HG02943 (cell line): ENCODE data around the gene BCKDHA.
"Not testable (repeated sequence)": the region's sequence is repeated elsewhere in the genome, so short reads cannot be mapped to it uniquely, and the experiment has no call there.

Source experiments
- ATAC-seq: cut with Tn5 transposase; IDR thresholded peaks from one replicate; pipeline ENCODE4 v1.9.1; 2021; ENCODE audit warnings: mild to moderate bottlenecking, low read depth, moderate library complexity; ENCODE audit not compliant: unreplicated experiment

The BCKDHA gene

DNA sequence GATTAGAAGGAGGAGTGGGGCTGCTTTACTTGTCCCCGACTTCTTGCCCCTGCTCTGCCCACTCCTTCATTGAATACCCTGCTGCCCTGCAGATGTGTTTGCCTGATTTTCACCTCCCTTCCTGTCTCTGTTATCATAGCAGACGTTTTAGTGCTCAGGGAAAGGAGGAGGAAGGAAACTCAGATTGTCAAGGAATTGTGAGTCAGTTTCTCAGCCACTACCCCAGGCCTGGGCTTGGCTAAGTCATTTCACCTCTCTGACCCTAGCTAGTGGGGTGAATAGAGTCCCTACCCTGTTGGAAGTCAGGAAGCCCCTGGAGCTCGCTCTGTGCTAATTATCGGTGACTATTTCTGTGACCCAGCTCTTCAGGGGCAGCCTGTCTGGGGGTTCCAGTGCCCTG, 3.9 kb downstream of the BCKDHA start:
- ATAC-seq, result no peak

DNA sequence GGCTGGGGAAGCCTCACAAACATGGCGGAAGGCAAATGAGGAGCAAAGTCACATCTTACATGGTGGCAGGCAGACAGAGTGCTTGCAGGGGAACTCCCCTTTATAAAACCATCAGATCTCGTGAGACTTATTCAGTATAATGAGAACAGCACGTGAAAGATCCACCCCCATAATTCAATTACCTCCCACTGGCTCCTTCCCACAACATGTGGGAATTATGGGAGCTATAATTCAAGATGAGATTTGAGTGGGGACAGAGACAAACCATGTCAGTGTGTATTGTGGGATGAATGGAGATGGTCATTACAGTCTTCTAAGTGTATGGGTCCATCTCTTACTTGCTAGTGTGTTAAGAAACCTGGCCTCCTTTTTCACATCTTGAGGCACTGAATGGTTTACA, 4.4 kb downstream of the BCKDHA start:
- ATAC-seq, result no peak

DNA sequence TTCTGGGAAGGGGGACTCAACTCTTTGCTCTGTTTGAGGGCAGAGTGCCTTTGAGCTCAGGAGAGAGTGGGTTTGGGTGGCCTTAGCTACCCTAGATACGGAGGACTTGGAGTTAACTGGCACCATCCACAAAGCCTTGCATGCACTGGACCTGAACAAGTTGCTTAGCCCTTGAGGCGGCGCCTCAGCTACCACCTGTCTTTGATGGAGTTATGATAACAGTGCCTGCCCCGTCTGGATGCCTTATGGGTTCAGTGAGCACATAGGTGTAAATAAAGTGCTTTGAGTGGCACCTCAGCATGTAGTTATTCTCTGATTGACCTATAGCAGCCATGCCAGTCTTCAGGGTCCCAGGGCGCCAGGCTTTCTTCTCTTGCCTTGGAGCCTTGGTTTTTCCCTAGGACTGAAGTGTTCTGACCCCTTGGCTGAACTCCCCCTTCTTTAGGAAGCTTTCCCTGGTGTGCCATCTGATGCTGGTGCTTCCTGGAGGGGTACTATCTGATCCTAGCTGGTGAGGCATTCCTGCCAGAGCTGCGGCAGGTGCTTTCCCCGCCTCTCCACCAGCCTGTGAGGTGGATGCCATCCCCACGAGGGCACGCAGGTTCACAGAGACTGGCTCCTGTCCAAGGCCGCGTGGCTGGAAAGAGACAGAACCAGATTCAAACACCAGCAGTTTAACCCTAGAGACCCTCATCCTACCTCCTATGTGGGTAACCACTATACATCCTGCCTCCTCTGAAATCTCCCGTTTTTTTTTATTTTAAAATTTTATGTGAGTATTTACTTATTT, 5.8 kb downstream of the BCKDHA start:
- ATAC-seq, result no peak

DNA sequence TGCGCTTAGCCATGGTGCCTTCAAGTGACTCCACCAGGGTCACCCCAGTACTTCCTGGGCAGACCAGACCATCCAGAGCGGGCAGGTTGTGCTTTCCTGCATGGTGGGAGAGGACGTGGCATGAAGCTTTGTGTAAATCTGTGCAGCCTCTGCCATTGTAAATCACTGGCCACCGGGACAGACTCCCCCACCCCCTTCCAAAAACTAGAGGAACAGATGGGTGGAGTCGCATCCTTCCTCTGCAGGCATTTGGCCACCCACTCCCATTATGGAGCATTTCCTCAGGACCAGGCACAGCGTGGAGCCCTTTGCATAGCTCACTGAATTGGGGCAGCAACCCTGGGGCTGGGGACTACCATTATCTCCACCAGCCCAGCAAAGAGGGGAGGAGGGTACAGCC, 8.2 kb downstream of the BCKDHA start:
- ATAC-seq, result no peak

DNA sequence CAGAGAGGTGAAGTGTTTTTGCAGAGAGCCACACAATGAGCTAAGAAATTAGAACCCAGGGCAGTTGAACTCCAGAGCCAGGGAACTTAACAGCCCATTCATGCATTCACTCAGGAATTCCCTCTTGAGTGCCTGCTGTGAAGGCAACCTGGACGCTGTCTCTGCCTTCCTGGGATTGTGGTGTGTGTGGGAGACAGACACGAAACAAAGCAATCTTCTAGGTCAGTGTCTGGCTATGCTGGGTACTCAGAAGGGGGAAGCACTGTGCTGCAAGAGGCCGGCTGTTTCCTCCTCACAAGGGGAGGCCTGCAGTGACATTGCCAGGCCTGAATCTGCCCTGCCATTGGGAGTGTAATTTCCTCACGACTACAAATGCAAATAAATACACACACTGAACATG, 9.7 kb downstream of the BCKDHA start:
- ATAC-seq, result no peak

DNA sequence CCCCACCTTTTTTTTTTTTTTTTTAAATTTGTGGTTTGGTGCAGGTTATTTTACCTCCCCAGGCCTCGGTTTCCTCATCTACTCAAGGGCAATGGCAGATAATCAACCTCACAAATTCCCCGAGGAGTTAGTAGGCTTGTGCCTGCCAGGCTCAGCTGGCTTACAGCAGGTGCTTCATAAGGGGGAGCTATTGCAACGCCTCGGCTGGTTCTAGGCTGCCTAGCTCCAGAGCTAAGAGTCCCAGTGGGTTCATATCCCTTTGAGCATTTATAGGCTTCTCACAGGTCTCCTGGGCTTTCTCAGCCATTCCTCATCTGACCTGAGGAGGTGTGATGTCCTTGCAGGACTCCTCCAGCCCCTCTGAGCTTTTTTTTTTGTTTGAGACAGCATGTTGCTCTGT, 10.6 kb downstream of the BCKDHA start:
- ATAC-seq, result no peak

DNA sequence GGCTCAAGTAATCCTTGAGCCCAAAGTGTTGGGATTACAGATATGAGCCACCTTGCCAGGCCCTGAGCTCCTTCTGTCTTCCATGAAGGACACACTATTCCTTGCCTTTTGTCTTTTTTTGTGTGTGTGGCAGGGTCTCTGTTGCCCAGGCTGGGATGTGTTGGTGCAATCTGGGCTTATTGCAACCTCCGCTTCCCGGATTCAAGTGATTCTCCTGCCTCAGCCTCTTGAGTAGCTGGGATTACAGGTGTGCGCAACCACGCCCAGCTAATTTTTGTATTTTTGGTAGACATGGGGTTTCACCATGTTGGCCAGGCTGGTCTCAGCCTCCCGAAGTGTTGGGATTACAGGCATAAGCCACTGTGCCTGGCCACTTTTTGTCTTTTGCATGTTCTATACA, 11.2 kb downstream of the BCKDHA start:
- not testable (repeated sequence) for ATAC-seq

DNA sequence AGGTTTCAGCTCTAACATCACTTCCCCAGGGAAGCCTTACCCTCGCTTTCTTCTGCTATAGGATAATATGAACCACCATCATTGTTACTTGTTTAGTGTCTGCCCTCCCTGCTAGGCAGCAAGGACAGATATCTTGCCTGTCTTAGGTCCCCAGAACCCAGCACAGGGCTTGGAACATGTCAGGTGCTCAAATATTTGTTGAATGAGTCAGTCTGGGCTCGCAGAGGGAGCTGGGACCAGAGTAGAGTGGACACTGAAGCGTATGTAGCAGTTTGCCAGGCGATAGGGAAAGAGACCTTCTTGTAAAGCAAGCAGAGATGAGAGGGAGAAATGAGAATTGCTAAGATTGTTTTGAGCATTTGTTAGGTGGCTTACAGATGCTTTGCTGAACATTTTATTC, 11.7 kb downstream of the BCKDHA start:
- no peak for ATAC-seq

DNA sequence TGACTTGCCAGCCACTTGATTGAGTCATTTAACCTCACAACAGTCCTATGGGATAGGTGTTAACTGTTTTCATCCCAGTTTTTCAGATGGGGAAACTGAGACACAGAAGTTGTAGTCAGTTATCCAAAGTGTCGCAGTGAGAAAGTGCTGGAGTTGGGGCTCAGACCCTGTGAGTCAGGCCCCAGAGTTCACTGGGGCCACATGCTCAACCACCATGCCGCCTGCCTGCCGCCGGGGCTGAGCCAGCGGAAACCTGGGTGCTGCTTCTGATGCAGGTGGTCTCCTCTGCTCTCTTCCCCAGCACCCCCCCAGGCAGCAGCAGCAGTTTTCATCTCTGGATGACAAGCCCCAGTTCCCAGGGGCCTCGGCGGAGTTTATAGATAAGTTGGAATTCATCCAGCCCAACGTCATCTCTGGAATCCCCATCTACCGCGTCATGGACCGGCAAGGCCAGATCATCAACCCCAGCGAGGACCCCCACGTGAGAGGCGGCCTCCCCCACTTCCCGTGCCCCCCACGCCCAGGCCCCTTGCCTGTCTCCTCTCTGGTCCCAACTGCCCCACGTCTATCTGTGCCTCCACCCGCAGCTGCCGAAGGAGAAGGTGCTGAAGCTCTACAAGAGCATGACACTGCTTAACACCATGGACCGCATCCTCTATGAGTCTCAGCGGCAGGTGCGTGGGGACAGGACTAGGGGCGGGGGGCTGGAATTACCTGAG, 12.9 kb downstream of the BCKDHA start:
- ATAC-seq, result no peak

DNA sequence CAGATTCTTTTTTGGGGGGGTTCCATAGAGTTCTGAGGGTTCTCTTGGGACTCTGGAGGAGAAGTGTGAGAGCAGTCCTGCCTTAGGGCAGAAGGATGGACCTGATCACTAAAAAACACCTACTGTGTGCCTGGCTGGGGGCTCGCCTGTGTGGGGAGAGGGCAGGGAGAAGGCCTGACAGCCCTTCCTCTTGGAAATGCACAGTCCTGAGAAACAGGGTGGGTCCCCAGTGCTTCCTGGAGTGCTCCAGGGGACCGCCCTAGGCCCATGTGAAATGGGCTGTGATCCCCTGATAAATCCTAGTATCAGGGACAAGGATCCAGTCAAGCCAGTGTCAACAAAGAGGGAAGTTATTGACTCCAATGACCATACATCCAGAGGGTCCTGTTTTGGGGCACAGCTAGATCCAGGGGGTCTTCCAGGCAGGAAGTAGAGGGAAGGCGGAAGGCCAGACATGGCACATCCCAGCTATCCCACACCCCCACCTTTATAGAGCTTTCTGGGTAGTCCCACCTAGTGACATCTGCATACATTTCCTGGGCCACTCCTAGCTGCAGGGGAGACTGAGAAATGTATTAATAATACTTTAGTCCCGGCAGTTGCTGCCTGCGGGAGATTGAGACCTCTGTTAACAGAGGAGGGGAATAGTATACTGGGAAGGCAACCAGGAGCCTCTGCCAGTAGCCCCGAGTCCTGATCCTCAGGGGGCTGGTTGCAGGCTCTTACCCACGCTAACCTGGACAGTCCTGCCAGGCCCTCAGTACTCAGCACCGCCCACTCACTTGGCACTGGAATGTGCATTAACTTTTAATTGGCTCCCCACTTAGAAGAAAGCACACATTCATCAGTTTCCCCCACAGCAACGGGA, 13.7 kb downstream of the BCKDHA start:
- no peak for ATAC-seq

DNA sequence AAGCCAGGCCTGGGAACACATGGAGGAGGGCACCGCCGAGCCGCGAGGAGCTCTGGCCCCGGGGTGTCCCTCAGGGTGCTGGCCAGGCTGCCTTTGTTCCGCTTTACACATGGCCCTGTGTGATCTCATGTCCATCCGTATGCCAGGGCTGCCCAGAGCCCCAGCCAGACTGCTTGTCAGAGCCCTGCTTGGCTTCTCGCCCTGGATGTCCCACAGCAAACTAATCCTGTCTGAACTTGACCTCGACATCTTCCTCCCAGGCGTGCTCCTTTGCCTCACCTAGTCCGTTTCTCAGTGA, 14.3 kb downstream of the BCKDHA start:
- ATAC-seq, result no peak

DNA sequence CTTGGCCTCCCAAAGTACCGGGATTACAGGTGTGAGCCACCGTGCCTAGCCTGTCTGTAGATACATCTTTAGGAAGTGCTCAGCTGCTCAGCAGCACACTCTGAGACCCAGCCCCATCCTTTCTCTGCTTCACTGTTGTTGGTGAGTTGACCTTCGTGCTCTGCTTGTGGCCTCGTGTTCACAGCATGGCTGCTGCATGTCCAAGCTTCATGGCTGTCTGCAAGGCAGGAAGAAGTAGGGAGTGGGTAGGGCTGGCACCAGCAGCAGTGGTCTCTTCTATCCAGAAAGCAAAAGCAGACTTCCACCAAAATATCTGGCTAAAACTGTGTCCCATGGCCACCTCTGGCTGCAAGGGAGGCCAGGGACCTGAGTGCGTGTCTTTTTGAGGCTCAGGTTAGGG, 15.3 kb downstream of the BCKDHA start:
- ATAC-seq, result no peak

DNA sequence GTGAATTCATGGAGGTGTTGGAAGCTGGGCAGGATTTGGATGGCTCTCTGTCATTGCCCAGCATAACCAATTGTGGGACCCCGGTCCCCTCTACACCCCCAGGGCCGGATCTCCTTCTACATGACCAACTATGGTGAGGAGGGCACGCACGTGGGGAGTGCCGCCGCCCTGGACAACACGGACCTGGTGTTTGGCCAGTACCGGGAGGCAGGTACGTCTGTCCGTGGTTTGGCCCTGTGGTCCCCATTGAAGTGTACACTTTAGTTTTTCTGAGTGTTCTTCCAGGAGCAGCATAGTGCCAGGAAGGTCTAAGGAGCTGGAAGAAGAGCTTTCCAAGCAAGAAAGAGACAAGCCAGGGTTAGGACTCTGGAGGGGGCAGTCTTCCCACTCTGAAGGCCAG, 16.3 kb downstream of the BCKDHA start:
- no peak for ATAC-seq

DNA sequence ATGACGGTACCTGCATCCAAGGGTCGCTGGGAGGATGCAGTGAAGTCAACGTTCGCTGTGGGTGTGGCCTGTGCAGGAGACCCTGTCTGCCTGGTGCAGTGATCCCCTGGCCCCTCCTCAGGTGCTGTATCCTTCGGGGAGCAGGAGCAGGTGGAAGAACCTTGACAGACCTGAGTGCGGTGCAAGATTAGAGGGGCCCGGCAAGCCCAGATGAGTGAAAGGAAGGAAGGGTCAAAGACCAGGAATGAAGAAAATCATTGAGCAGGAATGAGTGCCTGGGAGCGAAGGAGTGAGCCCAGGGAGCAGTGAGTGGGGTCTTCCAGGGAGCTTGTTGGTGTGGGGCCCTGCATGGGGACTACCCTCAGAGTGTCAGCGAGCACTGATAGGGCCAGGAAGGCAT, 16.8 kb downstream of the BCKDHA start:
- no peak for ATAC-seq

DNA sequence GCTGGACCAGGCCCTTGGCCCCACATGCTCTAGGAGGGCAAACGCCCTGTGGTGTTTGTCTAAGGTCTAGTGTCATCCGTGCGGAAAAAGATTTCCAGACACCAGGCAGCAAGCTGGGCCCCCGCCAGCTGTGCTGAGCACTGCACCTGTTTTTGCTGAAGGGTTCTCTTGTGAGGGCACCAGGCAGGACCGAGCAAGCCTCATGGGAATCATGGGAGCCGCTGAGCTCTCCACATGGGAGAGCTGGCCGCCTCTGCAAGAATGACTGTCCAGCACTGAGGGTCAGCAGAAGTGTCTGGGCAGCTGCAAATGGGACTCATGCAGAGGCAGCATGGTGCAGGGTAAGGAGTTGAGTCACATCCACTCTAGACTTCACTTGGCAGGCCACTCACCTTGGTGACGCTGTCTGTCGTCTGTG, 17.5 kb downstream of the BCKDHA start:
- no peak for ATAC-seq

DNA sequence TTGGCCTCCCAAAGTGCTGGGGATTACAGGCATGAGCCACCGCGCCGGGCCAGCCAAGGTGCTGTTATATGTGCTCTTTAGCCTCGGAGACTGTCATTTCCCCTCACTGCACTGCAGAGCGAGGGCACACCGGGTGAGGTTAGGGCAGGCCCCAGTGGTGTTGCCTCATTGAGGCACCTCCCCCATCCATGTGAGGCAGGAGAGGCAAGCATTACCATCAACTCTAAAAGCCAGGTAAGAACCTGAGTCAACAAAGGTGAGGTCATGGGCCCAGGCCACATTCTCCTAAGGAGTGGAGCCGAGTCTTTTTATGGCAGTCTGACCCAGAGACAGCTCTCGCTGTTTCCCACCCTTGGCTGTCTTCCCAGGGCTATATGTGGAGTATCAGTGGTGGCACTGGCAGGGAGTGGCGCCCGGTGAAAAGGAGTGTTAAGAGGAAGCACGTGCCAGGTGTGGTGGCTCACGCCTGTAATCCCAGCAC, 18.6 kb downstream of the BCKDHA start:
- no peak for ATAC-seq

DNA sequence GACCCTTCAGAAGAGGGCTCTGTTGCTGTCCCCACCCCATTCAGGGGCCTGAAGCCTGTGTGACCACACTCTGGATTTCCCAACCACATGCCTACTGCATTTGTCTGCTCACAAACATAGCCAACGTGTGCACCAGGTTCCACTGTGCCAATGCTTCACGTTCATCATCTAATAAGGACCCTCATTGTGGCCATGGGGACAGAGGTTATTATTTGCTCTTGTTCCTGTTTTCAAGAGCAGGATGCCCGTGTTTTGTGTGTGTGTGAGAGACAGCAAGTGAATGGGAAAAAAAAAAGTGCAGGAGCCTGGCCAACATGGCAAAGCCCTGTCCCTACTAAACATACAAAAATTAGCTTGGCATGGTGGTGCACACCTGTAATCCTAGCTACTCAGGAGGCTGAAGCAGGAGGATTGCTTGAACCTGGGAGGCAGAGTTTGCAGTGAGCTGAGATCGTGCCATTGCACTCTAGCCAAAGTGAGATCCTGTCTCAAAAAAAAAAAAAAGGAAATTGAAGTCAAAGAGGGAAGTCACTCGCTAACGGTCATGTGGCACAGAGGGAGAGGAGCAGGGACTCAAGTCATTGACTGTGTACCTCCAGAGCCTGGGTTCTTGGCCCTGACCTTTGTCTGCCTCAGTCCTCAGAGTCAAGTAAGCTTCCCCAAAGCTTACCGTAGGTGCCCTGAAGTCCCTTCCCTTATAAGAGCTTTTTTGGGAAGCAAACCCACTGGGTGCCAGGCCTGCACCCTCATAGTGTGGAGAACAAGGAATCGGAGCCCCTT, 22.7 kb downstream of the BCKDHA start:
- no peak for ATAC-seq

DNA sequence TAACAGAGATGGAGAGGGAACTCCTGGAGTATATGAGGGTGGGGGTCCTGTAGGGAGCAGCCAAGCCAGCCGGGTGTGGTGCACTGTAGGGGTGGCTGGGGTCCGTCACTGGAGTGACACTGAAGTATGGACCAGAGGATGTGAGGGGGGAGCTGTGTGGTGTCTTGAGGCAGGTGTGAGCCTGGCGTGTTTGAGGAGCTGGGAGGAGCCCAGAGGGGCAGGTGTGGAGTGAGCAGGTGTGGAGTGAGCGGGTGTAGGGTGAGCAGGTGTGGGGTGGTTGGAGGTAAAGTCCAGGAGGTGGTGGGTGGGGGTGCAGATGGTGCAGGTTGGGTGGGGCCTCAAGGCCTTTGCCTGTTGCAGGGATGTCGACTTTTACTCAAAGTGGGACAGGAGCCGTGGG, 23.7 kb downstream of the BCKDHA start:
- ATAC-seq, result no peak

DNA sequence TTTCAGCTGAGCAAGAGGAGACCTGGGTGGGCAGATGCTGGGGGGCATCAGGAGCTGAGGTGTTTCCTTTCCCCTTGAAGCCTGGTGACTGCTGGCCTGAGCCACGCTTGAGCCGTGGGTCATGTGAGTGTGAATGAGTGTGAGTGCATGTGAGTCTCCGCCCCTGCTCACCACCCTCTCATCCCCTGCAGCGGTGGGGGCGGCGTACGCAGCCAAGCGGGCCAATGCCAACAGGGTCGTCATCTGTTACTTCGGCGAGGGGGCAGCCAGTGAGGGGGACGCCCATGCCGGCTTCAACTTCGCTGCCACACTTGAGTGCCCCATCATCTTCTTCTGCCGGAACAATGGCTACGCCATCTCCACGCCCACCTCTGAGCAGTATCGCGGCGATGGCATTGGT, 24.4 kb downstream of the BCKDHA start:
- ATAC-seq, result no peak

DNA sequence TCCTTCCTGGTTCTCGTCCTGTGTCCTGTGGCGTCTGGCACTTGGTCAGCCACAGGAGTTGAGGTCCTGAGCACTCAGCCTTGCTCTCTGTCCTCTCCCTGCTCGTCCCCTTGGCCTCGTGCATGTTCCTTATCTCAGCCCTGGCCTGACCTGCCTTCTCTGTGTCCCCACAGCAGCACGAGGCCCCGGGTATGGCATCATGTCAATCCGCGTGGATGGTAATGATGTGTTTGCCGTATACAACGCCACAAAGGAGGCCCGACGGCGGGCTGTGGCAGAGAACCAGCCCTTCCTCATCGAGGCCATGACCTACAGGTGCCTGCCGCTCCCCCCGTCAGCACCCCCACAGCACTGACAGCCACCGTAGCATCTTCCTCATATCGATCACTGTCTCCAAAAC, 24.8 kb downstream of the BCKDHA start:
- no peak for ATAC-seq

DNA sequence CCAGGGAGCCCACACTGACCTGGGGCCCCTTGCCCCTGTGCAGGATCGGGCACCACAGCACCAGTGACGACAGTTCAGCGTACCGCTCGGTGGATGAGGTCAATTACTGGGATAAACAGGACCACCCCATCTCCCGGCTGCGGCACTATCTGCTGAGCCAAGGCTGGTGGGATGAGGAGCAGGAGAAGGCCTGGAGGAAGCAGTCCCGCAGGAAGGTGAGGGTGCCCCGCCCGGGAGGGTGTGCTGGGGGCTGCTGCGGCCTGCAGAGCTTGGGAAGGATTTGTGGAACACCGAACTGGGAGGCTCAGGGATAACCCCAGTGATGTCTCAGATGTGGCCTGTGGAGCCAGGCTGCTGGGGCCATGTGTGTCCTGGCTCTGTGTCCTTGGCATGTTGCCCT, 25.3 kb downstream of the BCKDHA start:
- no peak for ATAC-seq
